ENCODE data around the gene CD19.
"Not testable (repeated sequence)": the region's sequence is repeated elsewhere in the genome, so short reads cannot be mapped to it uniquely, and the experiment has no call there.

The CD19 gene

DNA sequence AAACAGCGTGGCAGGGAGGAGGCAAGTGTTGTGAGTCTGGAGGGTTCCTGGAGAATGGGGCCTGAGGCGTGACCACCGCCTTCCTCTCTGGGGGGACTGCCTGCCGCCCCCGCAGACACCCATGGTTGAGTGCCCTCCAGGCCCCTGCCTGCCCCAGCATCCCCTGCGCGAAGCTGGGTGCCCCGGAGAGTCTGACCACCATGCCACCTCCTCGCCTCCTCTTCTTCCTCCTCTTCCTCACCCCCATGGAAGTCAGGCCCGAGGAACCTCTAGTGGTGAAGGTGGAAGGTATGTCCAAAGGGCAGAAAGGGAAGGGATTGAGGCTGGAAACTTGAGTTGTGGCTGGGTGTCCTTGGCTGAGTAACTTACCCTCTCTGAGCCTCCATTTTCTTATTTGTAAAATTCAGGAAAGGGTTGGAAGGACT, at the start of gene CD19:
Gene CD19, plus strand, starts transcription at position 171 of the 425 bp plus-strand sequence. Its CDS starts 30 bp downstream, at position 201.
- Histone ChIP-seq H3K27ac (no peak within 1 kb of the TSS), H3K27me3 (peaks cover 0 to 4% of the 10 kb centered on the region in 2 donors), H3K9me3 (no peaks in the 10 kb centered on the region), H3K36me3 (no peaks in the 10 kb centered on the region), H3K4me1 (peaks cover 0 to 5% (median 0%) of the 10 kb centered on the region in 4 donors), H3K4me3 (no peak within 1 kb of the TSS)
- no peak for DNase-seq
- intact Hi-C loops (cut with DNase I; ENCODE audit: low total_unique reads), result no loop called here
- TF ChIP-seq, protein P1, sequence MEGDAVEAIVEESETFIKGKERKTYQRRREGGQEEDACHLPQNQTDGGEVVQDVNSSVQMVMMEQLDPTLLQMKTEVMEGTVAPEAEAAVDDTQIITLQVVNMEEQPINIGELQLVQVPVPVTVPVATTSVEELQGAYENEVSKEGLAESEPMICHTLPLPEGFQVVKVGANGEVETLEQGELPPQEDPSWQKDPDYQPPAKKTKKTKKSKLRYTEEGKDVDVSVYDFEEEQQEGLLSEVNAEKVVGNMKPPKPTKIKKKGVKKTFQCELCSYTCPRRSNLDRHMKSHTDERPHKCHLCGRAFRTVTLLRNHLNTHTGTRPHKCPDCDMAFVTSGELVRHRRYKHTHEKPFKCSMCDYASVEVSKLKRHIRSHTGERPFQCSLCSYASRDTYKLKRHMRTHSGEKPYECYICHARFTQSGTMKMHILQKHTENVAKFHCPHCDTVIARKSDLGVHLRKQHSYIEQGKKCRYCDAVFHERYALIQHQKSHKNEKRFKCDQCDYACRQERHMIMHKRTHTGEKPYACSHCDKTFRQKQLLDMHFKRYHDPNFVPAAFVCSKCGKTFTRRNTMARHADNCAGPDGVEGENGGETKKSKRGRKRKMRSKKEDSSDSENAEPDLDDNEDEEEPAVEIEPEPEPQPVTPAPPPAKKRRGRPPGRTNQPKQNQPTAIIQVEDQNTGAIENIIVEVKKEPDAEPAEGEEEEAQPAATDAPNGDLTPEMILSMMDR (IDR thresholded peaks at IDR 0.05), result no peak

DNA sequence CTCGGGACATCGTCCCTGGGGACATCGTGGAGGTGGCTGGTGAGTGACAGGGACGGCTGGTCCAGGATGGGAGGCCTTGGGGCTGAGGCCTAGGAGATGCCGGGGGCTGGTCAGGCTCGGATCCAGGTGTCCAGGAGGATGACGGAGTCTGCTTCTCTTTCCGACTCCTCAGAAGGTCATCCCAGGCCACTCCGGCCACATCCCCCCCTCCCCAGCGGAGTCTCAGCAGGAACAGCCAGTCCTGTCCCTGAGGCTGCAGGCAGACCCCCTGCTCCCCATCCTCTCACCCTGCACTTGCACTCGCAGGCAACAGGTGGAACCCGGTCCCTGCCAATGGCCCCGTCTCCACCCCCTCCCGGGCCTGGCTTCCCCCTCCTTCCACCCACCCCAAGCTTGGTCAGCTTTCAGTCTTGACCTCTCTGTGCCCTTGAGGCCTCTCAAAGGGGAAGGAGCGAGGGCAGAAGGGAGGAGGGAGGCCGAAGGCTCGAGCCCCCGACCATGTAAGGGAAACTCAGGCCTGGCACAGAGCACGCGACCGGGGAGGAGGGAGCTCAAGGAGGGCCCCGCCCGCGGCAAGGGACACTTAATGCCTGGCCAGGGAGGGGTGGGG, 49.1 kb upstream of the CD19 start:
- Histone ChIP-seq H3K27me3 (peaks cover 0 to 18% of the 10 kb centered on the region in 2 donors), H3K36me3 (no peaks in the 10 kb centered on the region), H3K27ac (no peak overlapping the region), H3K9me3 (no peaks in the 10 kb centered on the region), H3K4me3 (no peak overlapping the region), H3K4me1 (peaks cover 0 to 18% (median 12%) of the 10 kb centered on the region in 4 donors)
- no peak for DNase-seq
- intact Hi-C loops (cut with DNase I; ENCODE audit: low total_unique reads), result no loop called here
- TF ChIP-seq, protein P1 (IDR thresholded peaks at IDR 0.05), result no peak

DNA sequence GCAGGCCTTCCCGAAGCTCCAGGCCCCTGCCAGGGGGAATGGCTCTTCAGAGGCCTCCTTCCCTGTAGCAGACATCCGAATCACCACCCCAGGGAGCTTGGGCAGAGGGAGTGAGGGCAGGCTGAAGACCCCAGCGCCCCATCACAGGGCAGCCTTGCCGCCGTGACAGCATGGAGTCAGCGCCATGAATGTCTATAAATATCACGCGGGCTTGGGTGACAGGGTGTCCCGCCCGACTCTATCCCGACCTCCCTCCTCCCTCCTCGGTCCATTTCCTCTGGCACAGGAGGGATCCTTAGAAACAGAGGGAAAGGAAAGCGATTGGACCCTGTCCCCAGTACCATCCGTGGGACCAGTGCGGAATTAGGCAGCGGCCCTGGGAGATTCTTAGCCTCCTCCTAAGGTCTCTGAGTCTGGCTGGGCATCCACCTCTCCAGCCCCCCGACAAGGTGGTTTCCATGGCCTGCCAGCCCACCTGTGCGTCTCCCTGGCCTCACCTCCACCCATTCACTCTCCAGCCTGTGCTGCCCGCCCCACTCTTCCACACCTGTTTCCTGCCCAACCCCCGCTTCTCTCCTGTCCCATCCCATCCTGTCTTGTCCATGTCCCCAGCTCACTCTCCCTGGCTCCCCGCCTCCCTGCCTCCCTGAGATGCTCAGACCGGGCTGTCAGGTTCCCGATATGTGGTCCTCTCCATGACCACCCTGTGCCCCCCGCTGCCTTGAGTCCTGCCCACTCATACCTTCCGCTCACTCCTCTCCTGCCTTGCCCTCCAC, 48.4 kb upstream of the CD19 start:
- TF ChIP-seq, protein P1 (IDR thresholded peaks at IDR 0.05), result no peak
- intact Hi-C loops (cut with DNase I; ENCODE audit: low total_unique reads), result no loop called here
- Histone ChIP-seq H3K9me3 (no peaks in the 10 kb centered on the region), H3K27ac (no peak overlapping the region), H3K36me3 (no peaks in the 10 kb centered on the region), H3K4me1 (peaks cover 0 to 18% (median 12%) of the 10 kb centered on the region in 4 donors), H3K27me3 (peaks cover 0 to 18% of the 10 kb centered on the region in 2 donors), H3K4me3 (no peak overlapping the region)
- DNase-seq, result no peak

DNA sequence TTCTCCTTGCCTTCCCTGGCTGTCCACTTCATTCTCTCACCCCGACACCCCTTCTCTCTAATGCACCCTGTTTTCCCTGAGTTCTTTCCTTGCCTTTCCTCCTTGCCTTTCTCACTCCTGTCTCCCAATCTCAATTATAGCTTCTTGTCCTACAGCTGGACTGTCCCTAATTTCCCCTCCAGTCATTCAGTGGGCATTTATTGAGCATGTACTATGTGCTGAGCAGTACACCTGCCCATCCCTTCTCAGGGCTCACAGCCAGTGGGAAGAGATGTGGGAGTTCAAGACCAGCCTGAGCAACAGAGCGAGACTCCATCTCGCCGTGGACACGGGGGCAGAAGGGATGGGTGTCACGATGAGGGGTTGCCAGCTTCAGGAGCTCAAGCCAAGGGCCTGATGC, 47.7 kb upstream of the CD19 start:
- Histone ChIP-seq H3K27me3 (peaks cover 0 to 18% of the 10 kb centered on the region in 2 donors), H3K4me3 (no peak overlapping the region), H3K36me3 (no peaks in the 10 kb centered on the region), H3K4me1 (peaks cover 0 to 16% (median 11%) of the 10 kb centered on the region in 4 donors), H3K9me3 (no peaks in the 10 kb centered on the region), H3K27ac (no peak overlapping the region)
- TF ChIP-seq, protein P1 (IDR thresholded peaks at IDR 0.05), result no peak
- intact Hi-C loops (cut with DNase I; ENCODE audit: low total_unique reads), result no loop called here
- no peak for DNase-seq

DNA sequence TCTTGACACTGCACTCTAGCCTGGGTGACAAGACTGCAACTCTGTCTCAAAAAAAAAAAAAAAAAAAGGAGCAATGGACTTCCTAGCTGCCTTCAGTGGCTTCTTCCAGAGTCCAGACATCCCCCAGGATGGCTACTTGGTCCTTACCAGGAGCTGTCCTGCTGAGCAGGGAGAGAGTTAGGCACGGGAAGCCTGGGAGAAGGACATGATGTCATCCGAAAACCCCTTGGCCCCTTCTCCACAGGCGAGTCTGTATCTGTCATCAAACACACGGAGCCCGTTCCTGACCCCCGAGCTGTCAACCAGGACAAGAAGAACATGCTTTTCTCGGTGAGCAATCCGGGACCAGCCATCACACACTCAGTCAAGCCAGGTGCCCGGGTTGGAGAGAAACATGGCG, 44.8 kb upstream of the CD19 start:
- H3K36me3 ChIP-seq, result no peaks in the 10 kb centered on the region
- H3K9me3 ChIP-seq, result no peaks in the 10 kb centered on the region
- intact Hi-C loops (cut with DNase I; ENCODE audit: low total_unique reads), result no loop called here
- H3K27ac ChIP-seq, result no peak overlapping the region
- DNase-seq, result no peak
- TF ChIP-seq, protein P1 (IDR thresholded peaks at IDR 0.05), result no peak
- H3K4me3 ChIP-seq, result no peak overlapping the region
- H3K27me3 ChIP-seq, result peaks cover 0 to 15% of the 10 kb centered on the region in 2 donors
- H3K4me1 ChIP-seq, result no peaks in the 10 kb centered on the region

DNA sequence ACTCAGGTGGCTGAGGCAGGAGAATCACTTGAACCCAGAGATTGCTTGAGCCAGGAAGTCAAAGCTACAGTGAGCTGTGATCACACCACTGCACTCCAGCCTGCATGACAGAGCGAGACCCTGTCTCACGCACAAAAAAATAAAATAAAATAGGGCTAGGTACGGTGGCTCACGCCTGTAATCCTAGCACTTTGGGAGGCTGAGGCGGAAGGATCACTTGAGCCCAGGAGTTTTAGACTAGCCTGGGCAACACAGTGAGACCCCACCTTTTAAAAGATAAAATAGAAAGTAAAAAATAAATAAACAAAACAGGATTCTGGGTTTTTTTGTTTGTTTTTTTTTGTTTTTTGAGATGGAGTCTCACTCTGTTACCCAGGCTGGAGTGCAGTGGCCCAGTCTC, 41.4 kb upstream of the CD19 start:
- intact Hi-C loops (cut with DNase I; ENCODE audit: low total_unique reads); H3K4me1 ChIP-seq; H3K27me3 ChIP-seq; H3K9me3 ChIP-seq; H3K27ac ChIP-seq; DNase-seq; H3K4me3 ChIP-seq; H3K36me3 ChIP-seq: not testable (repeated sequence)
